Panc1 (cell line): ENCODE data around the gene DMAC2. TPM values are rescaled to one million over a fixed set of nuclear protein-coding genes. Genes with fewer than 3 reads are reported as not detected.

Experiments used
- ATAC-seq: fragments of 200-7000 bp; cut with Tn5 transposase; 2 replicates; pipeline ENCODE4 v1.9.1; 2020; ENCODE audit warnings: mild to moderate bottlenecking, moderate library complexity
- BruUV-seq: library from RNA; stranded (reverse); fragments of 400-500 nt; replicated peaks from 2 replicates; lab custom pipeline; 2021; lab: Mats Ljungman, UMichigan
- CTCF ChIA-PET: fragments of 300-600 bp; sonication (Branson Sonifier 250); formaldehyde crosslinking; loops from one replicate; lab custom pipeline; 2022; ENCODE audit warnings: antibody characterized with exemption; lab: Charles Lee
- POLR2A ChIA-PET: fragments of 300-600 bp; sonication (Branson Sonifier 250); formaldehyde crosslinking; loops from one replicate; lab custom pipeline; 2022; ENCODE audit warnings: antibody characterized with exemption; lab: Charles Lee
- DNase-seq: peaks from one replicate; pipeline ENCODE4 v3.0.0-alpha.2; 2010; ENCODE audit warnings: low read depth, low spot score
- H3K27ac ChIP-seq: 2 replicates; pipeline ENCODE4 v1.5.1; 2011; ENCODE audit warnings: mild to moderate bottlenecking, low read length, inconsistent platforms
- H3K27me3 ChIP-seq: fragments of 200-500 bp; sonication (Bioruptor generic); 2 replicates; pipeline ENCODE4 v1.6.0; 2014; ENCODE audit warnings: low read length, inconsistent platforms; ENCODE audit not compliant: control insufficient read depth, insufficient read depth
- H3K36me3 ChIP-seq: fragments of 200-500 bp; sonication (Bioruptor generic); 2 replicates; pipeline ENCODE4 v1.5.1; 2014; ENCODE audit warnings: inconsistent platforms, mild to moderate bottlenecking, low read length, moderate library complexity; ENCODE audit not compliant: control insufficient read depth, insufficient read depth
- H3K4me1 ChIP-seq: 2 replicates; pipeline ENCODE4 v1.5.1; 2011; ENCODE audit warnings: inconsistent platforms, mild to moderate bottlenecking, low read length, moderate library complexity; ENCODE audit not compliant: control insufficient read depth, insufficient read depth
- H3K4me3 ChIP-seq, 2 experiments: 2 replicates each; pipeline ENCODE4 v1.5.1; 2011 to 2012; ENCODE audit warnings: low read depth in 2 of 2, low read length in 2 of 2, mild to moderate bottlenecking in 2 of 2, inconsistent platforms in 1 of 2, moderate library complexity in 1 of 2
- H3K9me3 ChIP-seq: fragments of 200-500 bp; sonication (Bioruptor generic); 2 replicates; pipeline ENCODE4 v1.5.1; 2014; ENCODE audit warnings: low read depth, mild to moderate bottlenecking, inconsistent platforms, low read length, moderate library complexity; ENCODE audit not compliant: control insufficient read depth, insufficient read depth
- CTCF ChIP-seq: fragments of 450-650 bp; IDR thresholded peaks from 2 replicates; pipeline ENCODE4 v1.5.1; 2017; ENCODE audit warnings: mild to moderate bottlenecking
- POLR2AphosphoS5 ChIP-seq: IDR thresholded peaks from 2 replicates; pipeline ENCODE4 v1.6.1; 2012; ENCODE audit warnings: mild to moderate bottlenecking, low read depth, low read length, moderate library complexity
- REST ChIP-seq, 2 experiments: IDR thresholded peaks; 2 replicates each; pipeline ENCODE4 v1.6.1; 2011 to 2012; ENCODE audit warnings: low read depth in 2 of 2, control low read depth in 1 of 2, low read length in 1 of 2, mild to moderate bottlenecking in 1 of 2, moderate library complexity in 1 of 2; ENCODE audit not compliant: insufficient read depth in 1 of 2
- SIN3A ChIP-seq: IDR thresholded peaks from 2 replicates; pipeline ENCODE4 v1.6.1; 2012; ENCODE audit warnings: low read depth, mild to moderate bottlenecking, low read length, moderate library complexity, borderline replicate concordance; ENCODE audit not compliant: insufficient read depth
- TCF7L2 ChIP-seq: IDR thresholded peaks from 2 replicates; pipeline ENCODE4 v1.6.1; 2011; ENCODE audit warnings: mild to moderate bottlenecking, low read depth, low read length, inconsistent platforms
- in situ Hi-C: cut with HindIII; loops from 2 replicates; pipeline ENCODE4 v1.10.0; 2016; ENCODE audit warnings: low sequenced_read_pairs, low pct_unique_long_range_greater_than_20kb
- intact Hi-C: fragments of 100-400 bp; cut with micrococcal nuclease; formaldehyde crosslinking; loops from one replicate; pipeline ENCODE4 v1.10.0; 2022; ENCODE audit not compliant: unreplicated experiment
- total RNA-seq: library from RNA; stranded (reverse); gene quantifications from one replicate; pipeline ENCODE4 v1.2.1, GENCODE V29; 2021; ENCODE audit not compliant: unreplicated experiment

Gene DMAC2
- total RNA-seq, 1 experiment from 2014 or later: 37.5 TPM

GRCh38 chr19:41427647-41428480 lies 11.8 kb downstream of the DMAC2 start:
- CTCF ChIA-PET: no interaction called here
- Histone ChIP-seq H3K36me3 (no peaks in the 10 kb centered on the region), H3K27me3 (no peaks in the 10 kb centered on the region), H3K4me3 (no peak overlapping the region), H3K4me1 (no peaks in the 10 kb centered on the region), H3K9me3 (no peaks in the 10 kb centered on the region), H3K27ac (no peak overlapping the region)
- TF ChIP-seq POLR2AphosphoS5: no peak
- no peak for TF ChIP-seq CTCF
- TF ChIP-seq REST (IDR thresholded peaks at IDR 0.05; ENCODE audit: insufficient read depth in 1 of 2, low read depth in 2 of 2, low read length in 1 of 2): no peak
- no peak for TF ChIP-seq TCF7L2
- no peak for TF ChIP-seq SIN3A
- peak; percentile 9; the same call in 1 of the 2 replicates for ATAC-seq
- no TSS peak for BruUV-seq
- in situ Hi-C loops (no loop called here), intact Hi-C loops (no loop called here)
- no peak for DNase-seq
- POLR2A ChIA-PET: no interaction called here

- no peak within 1 kb of the TSS for H3K27ac ChIP-seq
- H3K27me3 ChIP-seq: no peaks in the 10 kb centered on the region
- no peak for TF ChIP-seq POLR2AphosphoS5
- no peak for TF ChIP-seq CTCF
- TF ChIP-seq REST (IDR thresholded peaks at IDR 0.05; ENCODE audit: insufficient read depth in 1 of 2, low read depth in 2 of 2, low read length in 1 of 2): no peak
- no peak for TF ChIP-seq SIN3A
- no peak for TF ChIP-seq TCF7L2
- H3K4me3 ChIP-seq: no peak within 1 kb of the TSS
- CTCF ChIA-PET: no interaction called here
- H3K36me3 ChIP-seq: no peaks in the 10 kb centered on the region
- in situ Hi-C loops: no loop called here
- ATAC-seq (peak; percentile 57), DNase-seq (no peak)
- no peaks in the 10 kb centered on the region for H3K4me1 ChIP-seq
- intact Hi-C loops: no loop called here
- H3K9me3 ChIP-seq: no peaks in the 10 kb centered on the region
- BruUV-seq: no TSS peak
- POLR2A ChIA-PET: no interaction called here
Measured at GRCh38 chr19:41426952-41427646, 12.6 kb downstream of the DMAC2 start, which contains the start of gene B3GNT8. B3GNT8 (minus strand) TSS chr19:41427374; CDS start chr19:41426778, 596 bp downstream.
